GM12878 (cell line): Measurements from ENCODE around the gene TBC1D1. TPM values are rescaled to one million over a fixed set of nuclear protein-coding genes. Genes with fewer than 3 reads are reported as not detected.

Experiments
- ATAC-seq: fragments of 200-7000 bp; cut with Tn5 transposase; 3 replicates; pipeline ENCODE4 v1.9.1; 2020; ENCODE audit warnings: mild to moderate bottlenecking, moderate library complexity
- BruUV-seq: library from RNA; stranded (reverse); fragments of 400-500 nt; replicated peaks from 2 replicates; lab custom pipeline; 2021; lab: Mats Ljungman, UMichigan
- CTCF ChIA-PET: fragments of 300-600 bp; sonication (Branson Sonifier 250); formaldehyde crosslinking; extraction: SDS; loops from one replicate; lab custom pipeline; 2021; ENCODE audit warnings: inconsistent platforms; lab: Yijun Ruan, JAX
- POLR2A ChIA-PET: fragments of 350-600 bp; formaldehyde crosslinking; extraction: SDS; loops from one replicate; lab custom pipeline; 2021; ENCODE audit warnings: inconsistent platforms; lab: Charles Lee
- RAD21 ChIA-PET: fragments of 300-600 bp; sonication (Branson Sonifier 250); formaldehyde crosslinking; loops from one replicate; lab custom pipeline; 2023; ENCODE audit warnings: antibody characterized with exemption; ENCODE audit not compliant: unreplicated experiment; lab: Charles Lee
- SMC1A ChIA-PET: fragments of 300-600 bp; sonication (Branson Sonifier 250); formaldehyde crosslinking; loops from one replicate; lab custom pipeline; 2023; ENCODE audit not compliant: unreplicated experiment, uncharacterized antibody; lab: Charles Lee
- DNase-seq: peaks from one replicate; pipeline ENCODE4 v3.0.0-alpha.2; 2011; ENCODE audit warnings: low read depth, low spot score
- FAIRE-seq: peaks from 3 replicates; lab custom pipeline; 2011; peaks lifted over from hg19 to GRCh38; lab: Jason Lieb, UNC
- H2AFZ ChIP-seq: 2 replicates; pipeline ENCODE4 v1.6.0; 2011; ENCODE audit warnings: low read depth, low read length, control low read depth; ENCODE audit not compliant: control insufficient read depth
- H3K27ac ChIP-seq: 2 replicates; pipeline ENCODE4 v1.5.1; 2011; ENCODE audit warnings: control low read depth; ENCODE audit not compliant: control insufficient read depth, insufficient read depth
- H3K27me3 ChIP-seq, 2 experiments: replicated peaks in 1 of 2; 2 replicates each; pipeline versions ENCODE4 v1.6.0 to v1.6.1; 2011; ENCODE audit warnings: low read length in 1 of 2; ENCODE audit not compliant: control insufficient read depth in 2 of 2, insufficient read depth in 2 of 2
- H3K36me3 ChIP-seq, 2 experiments: 2 replicates each; pipeline ENCODE4 v1.5.1; 2011; ENCODE audit warnings: low read length in 1 of 2; ENCODE audit not compliant: control insufficient read depth in 2 of 2, insufficient read depth in 2 of 2
- H3K4me1 ChIP-seq: 2 replicates; pipeline ENCODE4 v1.6.1; 2011; ENCODE audit warnings: mild to moderate bottlenecking, low read length, moderate library complexity, mixed read lengths; ENCODE audit not compliant: control insufficient read depth, insufficient read depth
- H3K4me2 ChIP-seq: 2 replicates; pipeline ENCODE4 v1.6.0; 2011; ENCODE audit warnings: control low read depth; ENCODE audit not compliant: control insufficient read depth, insufficient read depth
- H3K4me3 ChIP-seq: fragments of 200-600 bp; sonication (generic); 2 replicates; pipeline ENCODE4 v1.5.1; 2016
- H3K79me2 ChIP-seq: 2 replicates; pipeline ENCODE4 v1.6.0; 2011; ENCODE audit warnings: low read length; ENCODE audit not compliant: control insufficient read depth, insufficient read depth
- H3K9ac ChIP-seq: 2 replicates; pipeline ENCODE4 v1.8.0; 2011; ENCODE audit warnings: low read length, control low read depth, mixed read lengths; ENCODE audit not compliant: control insufficient read depth, insufficient read depth
- H3K9me3 ChIP-seq: replicated peaks from 3 replicates; pipeline ENCODE4 v1.5.1; 2011; ENCODE audit warnings: mild to moderate bottlenecking, low read length; ENCODE audit not compliant: control insufficient read depth, insufficient read depth
- H4K20me1 ChIP-seq: 2 replicates; pipeline ENCODE4 v1.6.0; 2011; ENCODE audit not compliant: control insufficient read depth, insufficient read depth
- CHD1 ChIP-seq: IDR thresholded peaks from 2 replicates; pipeline ENCODE4 v1.6.1; 2012; ENCODE audit warnings: low read depth, low read length, improper control_type of control experiment
- FOS ChIP-seq: IDR thresholded peaks from 3 replicates; pipeline ENCODE4 v1.6.1; 2011; ENCODE audit warnings: borderline replicate concordance; ENCODE audit not compliant: insufficient read length; ENCODE audit errors: extremely low read depth
- HDAC2 ChIP-seq: fragments of 200-600 bp; sonication (generic); IDR thresholded peaks from 2 replicates; pipeline ENCODE4 v1.6.1; 2017
- IKZF1 ChIP-seq: fragments of 450-650 bp; conservative IDR thresholded peaks from 2 replicates; pipeline ENCODE4 v1.6.1; 2017; ENCODE audit warnings: antibody characterized with exemption, mild to moderate bottlenecking
- NFYB ChIP-seq: IDR thresholded peaks from 2 replicates; pipeline ENCODE4 v1.6.1; 2011; ENCODE audit warnings: low read depth, mild to moderate bottlenecking, low read length, improper control_type of control experiment, moderate library complexity; ENCODE audit not compliant: insufficient read depth
- RAD21 ChIP-seq: IDR thresholded peaks from 2 replicates; pipeline ENCODE4 v1.6.1; 2011; ENCODE audit warnings: mild to moderate bottlenecking, low read depth, low read length, moderate library complexity; ENCODE audit not compliant: insufficient read depth
- RBBP5 ChIP-seq: fragments of 200-600 bp; sonication (generic); conservative IDR thresholded peaks from 2 replicates; pipeline ENCODE4 v1.6.1; 2016
- STAT3 ChIP-seq: IDR thresholded peaks from 2 replicates; pipeline ENCODE4 v1.6.1; 2011; ENCODE audit warnings: low read depth, low read length, improper control_type of control experiment
- SUZ12 ChIP-seq: fragments of 200-600 bp; sonication (generic); IDR thresholded peaks from one replicate; pipeline ENCODE4 v1.6.1; 2018; ENCODE audit warnings: antibody characterized with exemption, mild to moderate bottlenecking; ENCODE audit not compliant: unreplicated experiment
- TBL1XR1 ChIP-seq: IDR thresholded peaks from 2 replicates; pipeline ENCODE4 v1.6.1; 2012; ENCODE audit warnings: low read depth, low read length, improper control_type of control experiment
- TCF12 ChIP-seq: IDR thresholded peaks from 2 replicates; pipeline ENCODE4 v1.6.1; 2011; ENCODE audit warnings: low read depth, mild to moderate bottlenecking, low read length
- YY1 ChIP-seq: IDR thresholded peaks from 2 replicates; pipeline ENCODE4 v1.6.1; 2011; ENCODE audit warnings: low read depth, mild to moderate bottlenecking, low read length
- WGBS: methylation state at CpG from one replicate; pipeline ENCODE4 v1.1.6; 2016; ENCODE audit warnings: low lambda C conversion rate; ENCODE audit not compliant: insufficient replicate concordance, insufficient coverage; ENCODE audit errors: missing lambda C conversion rate; 5-methylcytosine and 5-hydroxymethylcytosine counted together
- in situ Hi-C: fragments of 300-500 bp; cut with MboI; formaldehyde crosslinking; loops from 9 replicates; pipeline ENCODE4 v1.14.3; 2018; ENCODE audit warnings: mixed read lengths
- intact Hi-C: fragments of 100-400 bp; cut with micrococcal nuclease; formaldehyde crosslinking; loops from one replicate; pipeline ENCODE4 v1.14.2; 2022; ENCODE audit not compliant: unreplicated experiment
- polyA plus RNA-seq, 11 experiments: library from polyadenylated mRNA; depleted of rRNA in 4 of 11; unstranded in 6 of 11; stranded (reverse) in 5 of 11; fragments of >200 nt; fragmentation: Nextera tagmentation in 4 of 11; fragmentation: Illumina TruSeq in 1 of 11; extraction: Ambion mirVana in 4 of 11; extraction: Trizol in 1 of 11; gene quantifications; 1 replicate in 1 of 11; 2 replicates in 10 of 11; pipeline versions ENCODE4 v1.2.1 to v1.2.3, GENCODE V29; 2011 to 2016; ENCODE audit warnings: inconsistent platforms in 2 of 11, missing spikeins in 2 of 11, low read depth in 1 of 11
- total RNA-seq, 4 experiments: library from RNA; depleted of rRNA in 3 of 4; stranded (reverse); fragments of >200 nt in 3 of 4; fragmentation: Illumina TruSeq in 1 of 4; extraction: Trizol in 1 of 4; gene quantifications; 2 replicates each; pipeline versions ENCODE4 v1.2.1 to v1.2.3, GENCODE V29; 2013 to 2021
- TF ChIP-seq, protein P1 (sequence below): IDR thresholded peaks from 2 replicates; pipeline ENCODE4 v1.6.1; 2012; ENCODE audit warnings: low read depth, low read length, improper control_type of control experiment
- TF ChIP-seq, protein P2 (sequence below): IDR thresholded peaks from 2 replicates; pipeline ENCODE4 v1.6.1; 2011; ENCODE audit warnings: borderline replicate concordance, low read depth, mild to moderate bottlenecking, moderate library complexity, mixed read lengths, low read length; ENCODE audit not compliant: insufficient read depth; ENCODE audit errors: extremely low read length
- TF ChIP-seq, protein P3 (sequence below): fragments of 150-350 bp; IDR thresholded peaks from 2 replicates; pipeline ENCODE4 v1.6.1; 2014; ENCODE audit warnings: mild to moderate bottlenecking, low read depth, low read length
- TF ChIP-seq, protein P4 (sequence below): IDR thresholded peaks from 2 replicates; pipeline ENCODE4 v1.6.1; 2011; ENCODE audit warnings: borderline replicate concordance, low read depth, mild to moderate bottlenecking, moderate library complexity, low read length; ENCODE audit not compliant: insufficient read depth, poor library complexity, severe bottlenecking

TBC1D1 gene
- total and polyA plus RNA-seq, 10 of the 15 experiments (the other 5 are each of a cell fraction or from before 2014, with no cell fraction given): 5.3 to 102 (median 57.8) TPM

DNA sequence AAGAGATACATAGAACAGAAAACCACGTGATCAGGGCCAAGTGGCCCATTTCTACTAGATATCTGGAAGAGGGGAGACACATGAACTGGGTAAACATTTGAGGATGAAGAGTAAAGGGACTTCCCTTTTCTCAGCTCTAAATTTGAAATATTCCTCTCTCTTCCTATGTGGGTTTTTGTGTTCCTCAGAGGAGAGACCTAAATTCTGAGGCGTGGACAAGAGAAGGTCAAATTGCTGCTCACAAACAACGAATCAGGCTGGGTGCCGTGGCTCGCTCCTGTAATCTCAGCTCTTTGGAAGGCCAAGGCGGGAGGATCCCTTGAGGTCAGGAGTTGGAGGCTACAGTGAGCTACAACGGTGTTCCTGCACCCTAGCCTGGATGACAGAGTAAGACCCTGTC lies 285.3 kb downstream of the TBC1D1 start:
- 98% methylated on average over 7 of the region's 7 CpGs for WGBS
- RAD21 ChIA-PET: interaction anchor here (1.2 to 10.9 kb wide), 9 partner anchors 11 to 500 kb away, joined by 3 to 208 read pairs (median 56); no protein-coding TSS in a partner anchor
- POLR2A ChIA-PET: no interaction called here
- H3K4me1 ChIP-seq: peaks cover 43% of the 10 kb centered on the region
- no peak overlapping the region for H2AFZ ChIP-seq
- FAIRE-seq (no peak), DNase-seq (no peak), ATAC-seq (no peak)
- BruUV-seq: no TSS peak
- H3K4me3 ChIP-seq: no peak overlapping the region
- H3K4me2 ChIP-seq: no peak overlapping the region
- CTCF ChIA-PET: interaction anchor here (0.9 to 10.6 kb wide), 5 partner anchors 11 to 606 kb away, joined by 3 to 202 read pairs (median 4); no protein-coding TSS in a partner anchor
- in situ Hi-C loops: loop anchor here (5.0 to 10.0 kb wide), 3 partner anchors 44 to 689 kb away; partner anchors contain the start of gene FAM114A1
- peaks cover 4% of the 10 kb centered on the region; the same call in 2 of the 3 replicates for H3K9me3 ChIP-seq
- no peak overlapping the region for H3K9ac ChIP-seq
- no peak overlapping the region for H3K27ac ChIP-seq
- no peaks in the 10 kb centered on the region for H3K27me3 ChIP-seq
- TF ChIP-seq, protein P1, sequence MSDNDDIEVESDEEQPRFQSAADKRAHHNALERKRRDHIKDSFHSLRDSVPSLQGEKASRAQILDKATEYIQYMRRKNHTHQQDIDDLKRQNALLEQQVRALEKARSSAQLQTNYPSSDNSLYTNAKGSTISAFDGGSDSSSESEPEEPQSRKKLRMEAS: no peak
- TF ChIP-seq NFYB (no peak), TCF12 (no peak), RBBP5 (no peak), IKZF1 (no peak), TBL1XR1 (no peak), CHD1 (no peak), RAD21 (no peak), SUZ12 (no peak), YY1 (no peak), FOS (no peak), STAT3 (no peak), HDAC2 (no peak)
- TF ChIP-seq, protein P2, sequence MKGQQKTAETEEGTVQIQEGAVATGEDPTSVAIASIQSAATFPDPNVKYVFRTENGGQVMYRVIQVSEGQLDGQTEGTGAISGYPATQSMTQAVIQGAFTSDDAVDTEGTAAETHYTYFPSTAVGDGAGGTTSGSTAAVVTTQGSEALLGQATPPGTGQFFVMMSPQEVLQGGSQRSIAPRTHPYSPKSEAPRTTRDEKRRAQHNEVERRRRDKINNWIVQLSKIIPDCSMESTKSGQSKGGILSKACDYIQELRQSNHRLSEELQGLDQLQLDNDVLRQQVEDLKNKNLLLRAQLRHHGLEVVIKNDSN: no peak
- TF ChIP-seq, protein P3, sequence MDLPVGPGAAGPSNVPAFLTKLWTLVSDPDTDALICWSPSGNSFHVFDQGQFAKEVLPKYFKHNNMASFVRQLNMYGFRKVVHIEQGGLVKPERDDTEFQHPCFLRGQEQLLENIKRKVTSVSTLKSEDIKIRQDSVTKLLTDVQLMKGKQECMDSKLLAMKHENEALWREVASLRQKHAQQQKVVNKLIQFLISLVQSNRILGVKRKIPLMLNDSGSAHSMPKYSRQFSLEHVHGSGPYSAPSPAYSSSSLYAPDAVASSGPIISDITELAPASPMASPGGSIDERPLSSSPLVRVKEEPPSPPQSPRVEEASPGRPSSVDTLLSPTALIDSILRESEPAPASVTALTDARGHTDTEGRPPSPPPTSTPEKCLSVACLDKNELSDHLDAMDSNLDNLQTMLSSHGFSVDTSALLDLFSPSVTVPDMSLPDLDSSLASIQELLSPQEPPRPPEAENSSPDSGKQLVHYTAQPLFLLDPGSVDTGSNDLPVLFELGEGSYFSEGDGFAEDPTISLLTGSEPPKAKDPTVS: no peak
- TF ChIP-seq, protein P4, sequence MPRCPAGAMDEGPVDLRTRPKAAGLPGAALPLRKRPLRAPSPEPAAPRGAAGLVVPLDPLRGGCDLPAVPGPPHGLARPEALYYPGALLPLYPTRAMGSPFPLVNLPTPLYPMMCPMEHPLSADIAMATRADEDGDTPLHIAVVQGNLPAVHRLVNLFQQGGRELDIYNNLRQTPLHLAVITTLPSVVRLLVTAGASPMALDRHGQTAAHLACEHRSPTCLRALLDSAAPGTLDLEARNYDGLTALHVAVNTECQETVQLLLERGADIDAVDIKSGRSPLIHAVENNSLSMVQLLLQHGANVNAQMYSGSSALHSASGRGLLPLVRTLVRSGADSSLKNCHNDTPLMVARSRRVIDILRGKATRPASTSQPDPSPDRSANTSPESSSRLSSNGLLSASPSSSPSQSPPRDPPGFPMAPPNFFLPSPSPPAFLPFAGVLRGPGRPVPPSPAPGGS: no peak
- H4K20me1 ChIP-seq: no peaks in the 10 kb centered on the region
- no peaks in the 10 kb centered on the region for H3K36me3 ChIP-seq
- intact Hi-C loops: loop anchor here (5.0 kb wide), 1 partner anchor 99 kb away; no protein-coding TSS in a partner anchor
- H3K79me2 ChIP-seq: no peaks in the 10 kb centered on the region
- SMC1A ChIA-PET: interaction anchor here (1.1 to 9.0 kb wide), 12 partner anchors 7 to 583 kb away, joined by 3 to 268 read pairs (median 14); no protein-coding TSS in a partner anchor
